Chondrocyte (in vitro differentiated cells): ENCODE results near the gene TFDP1. TPM values are rescaled to one million over a fixed set of nuclear protein-coding genes. Genes with fewer than 3 reads are reported as not detected.

Experiments
- DNase-seq: peaks from one replicate; pipeline ENCODE4 v3.0.0; 2021; ENCODE audit warnings: mixed read lengths, low spot score
- H3K27ac Mint-ChIP-seq: one replicate; pipeline ENCODE4 v1.8.0; 2021; ENCODE audit warnings: mild to moderate bottlenecking, moderate library complexity, mixed read lengths; ENCODE audit not compliant: unreplicated experiment
- H3K27me3 Mint-ChIP-seq: 2 replicates; pipeline ENCODE4 v1.8.0; 2021; ENCODE audit warnings: low read depth, mixed read lengths
- H3K36me3 Mint-ChIP-seq: 2 replicates; pipeline ENCODE4 v1.8.0; 2021; ENCODE audit warnings: low read depth, mixed read lengths
- H3K4me1 Mint-ChIP-seq: 2 replicates; pipeline ENCODE4 v1.8.0; 2021; ENCODE audit warnings: low read depth, mild to moderate bottlenecking, mixed read lengths
- H3K4me3 Mint-ChIP-seq: one replicate; pipeline ENCODE4 v1.8.0; 2021; ENCODE audit warnings: mild to moderate bottlenecking, moderate library complexity, mixed read lengths; ENCODE audit not compliant: unreplicated experiment
- H3K9me3 Mint-ChIP-seq: 2 replicates; pipeline ENCODE4 v1.8.0; 2021; ENCODE audit warnings: low read depth, mixed read lengths
- CTCF ChIP-seq: fragments of 200-600 bp; sonication (generic); IDR thresholded peaks from 2 replicates; pipeline ENCODE4 v1.5.0; 2021; ENCODE audit warnings: antibody characterized with exemption, mild to moderate bottlenecking, moderate library complexity
- total RNA-seq: library from RNA; stranded (reverse); gene quantifications from 3 replicates; pipeline ENCODE4 v1.2.1, GENCODE V29; 2021

The TFDP1 gene
- total RNA-seq, 1 donor from 2014 or later, result 54.3 TPM

GRCh38 chr13:113636266-113636963 is 51.9 kb downstream of the TFDP1 start:
- peak; percentile 59 for DNase-seq
- Mint-ChIP-seq H3K27ac (no peak overlapping the region), H3K36me3 (peaks cover 61% of the 10 kb centered on the region), H3K27me3 (no peaks in the 10 kb centered on the region), H3K4me1 (no peaks in the 10 kb centered on the region), H3K4me3 (no peak overlapping the region), H3K9me3 (no peaks in the 10 kb centered on the region)
- TF ChIP-seq CTCF, result no peak

GRCh38 chr13:113637262-113638160 is 53.0 kb downstream of the TFDP1 start:
- Mint-ChIP-seq H3K36me3 (peaks cover 64% of the 10 kb centered on the region), H3K4me3 (no peak overlapping the region), H3K27ac (no peak overlapping the region), H3K4me1 (no peaks in the 10 kb centered on the region), H3K27me3 (no peaks in the 10 kb centered on the region), H3K9me3 (peaks cover 2% of the 10 kb centered on the region)
- peak; percentile 69 for DNase-seq
- TF ChIP-seq CTCF, result no peak

- peak; percentile 28 for DNase-seq
- no peak overlapping the region for H3K27ac Mint-ChIP-seq
These were observed 53.7 kb downstream of the TFDP1 start for GRCh38 chr13:113638173-113638746.

GRCh38 chr13:113638806-113639205 is 54.3 kb downstream of the TFDP1 start:
- H3K36me3 Mint-ChIP-seq, result peaks cover 59% of the 10 kb centered on the region
- no peak for TF ChIP-seq CTCF
- H3K27me3 Mint-ChIP-seq, result no peaks in the 10 kb centered on the region
- peak; percentile 39 for DNase-seq
- H3K4me3 Mint-ChIP-seq, result no peak overlapping the region
- H3K9me3 Mint-ChIP-seq, result peaks cover 2% of the 10 kb centered on the region
- no peaks in the 10 kb centered on the region for H3K4me1 Mint-ChIP-seq
- H3K27ac Mint-ChIP-seq, result no peak overlapping the region

More at GRCh38 chr13:113638173-113638746, 53.7 kb downstream of the TFDP1 start:
- Mint-ChIP-seq H3K27me3 (no peaks in the 10 kb centered on the region), H3K4me1 (no peaks in the 10 kb centered on the region), H3K4me3 (no peak overlapping the region), H3K36me3 (peaks cover 62% of the 10 kb centered on the region), H3K9me3 (peaks cover 2% of the 10 kb centered on the region)
- TF ChIP-seq CTCF, result no peak

GRCh38 chr13:113639616-113640262 is 55.2 kb downstream of the TFDP1 start:
- Mint-ChIP-seq H3K27me3 (no peaks in the 10 kb centered on the region), H3K4me3 (no peak overlapping the region), H3K4me1 (no peaks in the 10 kb centered on the region), H3K27ac (no peak overlapping the region), H3K9me3 (peaks cover 2% of the 10 kb centered on the region), H3K36me3 (peaks cover 50% of the 10 kb centered on the region)
- TF ChIP-seq CTCF, result no peak
- DNase-seq, result peak; percentile 76
